ENCODE measurements around the gene MYH8.

MYH8 gene

DNA sequence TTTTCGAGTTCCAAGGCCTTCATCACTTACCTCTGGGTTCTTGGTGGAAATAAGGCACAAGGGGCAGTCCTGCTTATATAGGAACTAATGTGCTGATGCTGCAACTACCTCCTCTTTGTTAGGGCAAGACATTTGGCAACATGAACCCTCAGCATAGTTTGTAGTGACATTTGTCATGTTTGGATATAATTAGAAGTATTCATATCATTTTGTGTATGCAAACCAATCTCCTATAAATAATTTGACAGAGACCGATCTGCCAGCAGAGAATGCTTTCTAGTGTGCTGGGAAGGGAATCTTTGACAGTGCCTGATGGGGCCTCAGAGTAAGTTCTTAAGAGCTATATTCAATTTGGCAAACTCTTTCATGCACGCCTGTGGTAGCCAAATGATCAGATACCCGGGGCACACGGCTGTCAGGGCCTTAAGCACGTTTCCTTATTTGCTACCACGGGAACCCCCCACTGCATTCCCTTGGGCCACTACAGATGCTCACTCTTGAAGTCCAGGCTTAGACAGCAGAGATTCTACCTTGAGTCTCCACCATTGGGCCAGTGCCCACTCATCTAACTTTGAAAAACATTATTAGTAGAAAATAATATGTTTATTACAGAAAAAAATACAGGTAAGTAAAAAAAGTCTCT, at the start of gene MYH8:
TSS of gene MYH8 (minus strand) at position 51 of the 643 bp plus-strand sequence. CDS start 1,723 bp downstream, outside the sequence.
- DNase-seq = no peak

DNA sequence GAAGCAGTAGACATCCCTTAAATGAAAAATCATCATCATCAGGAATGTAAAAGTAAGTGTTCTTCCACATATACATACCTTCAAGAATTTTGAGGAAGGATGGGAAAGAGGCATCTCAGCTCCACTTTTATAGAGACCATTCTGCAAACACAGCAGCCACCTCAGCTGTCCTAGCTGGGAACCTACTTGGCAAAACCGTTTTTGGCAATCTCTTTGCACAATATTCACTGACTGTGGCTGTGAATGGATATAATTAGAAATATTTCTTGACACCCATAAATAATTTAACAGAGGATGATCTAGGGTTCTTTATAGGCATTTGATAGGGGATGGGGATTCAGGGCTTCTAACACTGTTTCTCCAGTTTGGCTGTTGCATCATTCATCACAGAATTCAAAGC, 47.7 kb upstream of the MYH8 start, which contains the start of gene MYH4:
TSS of gene MYH4 (minus strand) at position 101 of the 400 bp plus-strand sequence. CDS start 2,814 bp downstream, outside the sequence.
- DNase-seq = no peak

DNA sequence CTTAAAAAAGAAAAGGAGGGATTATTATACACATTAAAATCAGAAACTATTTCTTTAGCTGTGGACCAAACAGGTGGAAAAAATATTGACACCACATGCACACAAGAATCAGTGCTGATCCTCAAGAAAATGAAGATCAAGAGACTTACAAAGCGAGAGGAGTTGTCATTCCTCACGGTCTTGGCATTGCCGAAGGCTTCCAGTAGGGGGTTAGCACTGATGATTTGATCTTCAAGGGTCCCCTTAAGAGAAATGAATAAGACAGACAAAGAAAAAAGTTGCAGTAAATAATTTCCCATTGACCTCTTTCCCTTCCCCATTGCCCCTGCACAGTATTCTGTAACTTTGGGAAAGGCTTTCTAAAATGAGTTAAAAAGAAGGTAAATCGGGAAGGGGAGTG, 41.7 kb upstream of the MYH8 start:
- no peak for DNase-seq

DNA sequence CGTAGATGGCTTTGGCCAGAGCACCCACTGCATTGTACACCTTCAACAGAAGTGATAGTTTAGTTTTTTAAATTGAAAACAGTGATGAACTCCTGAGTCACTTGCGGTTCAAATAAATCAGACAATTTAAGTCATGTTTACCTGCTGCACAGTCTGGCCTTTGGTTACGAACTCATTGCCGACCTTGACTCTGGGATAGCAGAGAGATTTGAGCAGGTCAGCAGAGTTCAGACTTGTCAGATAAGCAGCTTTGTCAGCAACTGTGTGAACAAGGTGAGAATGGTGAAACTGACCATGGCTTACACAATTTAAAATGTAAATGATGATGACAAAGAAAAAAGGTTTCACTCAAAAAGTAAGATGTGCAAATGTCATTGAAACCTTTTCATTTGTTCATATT, 38.3 kb upstream of the MYH8 start:
- no peak for DNase-seq

DNA sequence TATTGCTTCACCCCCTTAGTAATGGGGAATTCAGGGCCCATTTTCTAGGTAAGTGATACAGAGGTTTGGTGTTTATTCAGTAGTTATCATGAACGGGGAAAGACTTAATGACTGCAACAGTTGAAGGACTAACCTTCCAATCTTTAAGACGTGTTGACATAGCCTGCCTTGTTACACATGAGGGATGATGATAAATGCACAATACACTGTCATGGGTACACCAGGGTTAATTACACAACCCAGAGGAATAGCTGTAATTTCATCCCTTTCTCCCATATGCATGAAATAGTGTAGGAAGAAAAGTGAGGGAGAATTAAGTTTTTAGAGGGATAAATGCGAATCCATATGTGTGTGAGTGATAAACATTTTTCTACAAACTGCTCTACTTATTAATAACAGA, 37.0 kb upstream of the MYH8 start:
- DNase-seq = peak; percentile 5

DNA sequence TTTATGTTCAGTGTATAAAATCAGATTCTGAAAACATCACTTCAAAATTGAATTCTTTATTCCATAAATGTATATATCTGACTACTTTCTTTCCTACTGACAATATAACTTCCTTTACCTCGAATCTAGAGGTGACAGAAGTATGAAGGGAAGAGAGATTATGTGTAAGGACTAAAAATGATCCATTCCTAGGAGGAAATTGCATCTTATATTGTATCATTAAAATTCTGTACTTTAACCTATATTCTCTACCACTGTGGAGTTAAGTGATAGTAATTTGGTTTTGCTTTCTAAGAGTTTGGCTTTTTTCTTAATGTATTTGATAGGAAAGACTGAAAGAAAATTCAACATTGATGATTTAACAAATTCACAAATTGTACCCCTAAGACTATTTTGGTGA, 36.2 kb upstream of the MYH8 start:
- no peak for DNase-seq

DNA sequence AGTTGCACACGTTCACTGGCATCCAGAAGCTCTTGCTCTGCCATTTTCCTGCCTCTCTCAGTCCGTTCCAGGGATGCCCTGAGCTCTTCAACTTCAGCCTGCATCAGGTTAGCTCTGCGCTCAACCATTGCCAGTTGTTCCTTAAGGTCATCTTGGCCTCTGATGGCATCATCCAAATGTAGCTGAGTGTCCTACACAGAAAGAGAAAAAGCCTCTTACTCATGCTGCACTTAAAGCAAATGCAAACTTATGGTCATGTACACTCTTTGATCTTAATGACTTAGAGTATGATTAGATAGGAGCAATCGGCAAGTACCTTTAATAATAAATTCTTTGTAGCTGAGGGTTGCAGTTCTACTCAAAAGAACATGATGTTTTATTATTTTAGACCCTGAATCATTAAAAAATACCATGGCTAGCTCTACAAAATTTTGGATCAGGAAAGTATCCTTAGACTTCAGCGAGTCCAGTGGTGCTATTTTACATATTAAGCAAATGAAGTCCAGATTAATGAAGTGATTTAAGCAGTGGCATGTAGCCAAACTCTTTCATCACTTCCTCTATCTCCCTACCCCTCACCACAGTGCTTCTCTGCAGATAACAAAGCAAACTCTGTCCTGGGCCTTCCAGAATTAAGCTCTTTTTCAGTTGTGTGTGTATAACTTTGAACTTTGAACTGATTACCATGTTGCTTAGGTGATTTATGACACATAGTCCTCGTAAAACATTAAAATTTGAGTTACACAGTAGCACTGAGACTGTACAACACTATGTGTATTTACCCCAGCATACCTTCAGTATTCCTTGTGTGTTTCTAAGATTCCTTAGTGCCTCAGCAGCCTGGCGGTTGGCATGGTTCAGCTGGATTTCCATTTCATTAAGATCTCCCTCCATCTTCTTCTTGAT, 25.5 kb upstream of the MYH8 start:
- no peak for DNase-seq

DNA sequence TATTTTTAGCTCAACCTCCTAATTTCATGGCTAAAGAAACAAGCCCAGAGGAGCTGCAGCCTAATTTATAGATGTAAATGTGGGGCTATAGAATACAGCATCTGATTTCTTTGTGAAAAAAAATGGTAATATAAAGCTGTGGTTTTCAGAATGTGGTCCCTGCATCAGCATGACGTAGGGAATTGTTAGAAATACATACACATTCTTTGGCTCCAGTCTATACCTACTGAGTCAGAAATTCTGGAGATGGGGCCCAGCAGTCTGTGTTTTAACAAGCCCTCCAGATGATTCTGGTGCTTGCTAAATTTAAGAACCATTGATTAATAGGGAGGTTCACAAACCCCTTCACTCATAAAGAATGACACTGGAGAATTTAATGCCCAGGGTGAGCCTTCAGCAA, 18.1 kb upstream of the MYH8 start:
- peak; percentile 75 for DNase-seq

DNA sequence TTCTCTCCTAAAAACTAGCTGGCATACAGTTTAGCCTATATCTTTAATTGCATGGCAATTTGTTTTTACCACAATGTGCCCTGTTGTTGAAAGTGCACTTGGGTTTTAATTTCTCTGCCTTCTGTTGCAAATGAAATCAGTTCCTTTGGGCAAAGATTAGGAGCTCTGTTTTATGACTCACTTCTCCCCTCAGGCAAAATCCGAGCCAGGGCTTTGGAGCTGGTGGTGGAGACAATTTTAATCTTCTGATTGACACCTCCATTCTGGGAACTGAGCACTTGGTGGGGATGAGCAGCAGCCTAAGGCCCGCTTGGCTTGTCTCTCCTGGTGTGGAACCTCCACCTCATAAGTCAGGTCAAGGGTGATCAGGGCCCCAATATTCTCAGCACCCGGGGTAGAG, 13.3 kb upstream of the MYH8 start:
- DNase-seq = peak; percentile 4

DNA sequence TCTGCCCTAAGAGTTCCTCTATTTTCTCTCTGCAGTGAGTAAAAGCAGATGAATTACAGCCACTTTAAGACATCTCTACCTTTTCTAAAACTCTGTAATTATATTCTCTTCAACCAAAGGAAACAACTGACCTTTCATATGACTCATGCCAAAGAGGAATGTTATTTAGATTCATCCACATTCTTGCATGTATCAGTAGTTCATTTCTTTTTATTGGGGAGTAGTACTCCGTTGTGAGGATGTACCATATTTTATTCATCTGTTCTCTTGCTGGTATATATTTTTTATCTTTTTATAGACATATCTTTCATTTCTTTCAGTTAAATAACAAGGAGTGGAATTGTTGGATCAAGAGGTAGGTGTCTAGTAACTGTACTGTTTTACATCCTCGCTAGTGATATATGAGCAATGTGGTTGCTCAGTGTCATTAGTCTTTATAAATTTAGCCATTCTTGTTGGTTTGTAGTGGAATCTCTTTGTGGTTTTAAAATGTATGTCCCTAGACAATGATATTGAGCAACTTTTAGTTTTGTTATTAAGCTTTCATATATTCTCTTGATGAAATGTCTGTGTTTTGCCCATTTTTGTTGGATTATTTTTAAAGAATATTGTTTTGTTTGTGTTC, 7.8 kb upstream of the MYH8 start:
- peak; percentile 83 for DNase-seq

DNA sequence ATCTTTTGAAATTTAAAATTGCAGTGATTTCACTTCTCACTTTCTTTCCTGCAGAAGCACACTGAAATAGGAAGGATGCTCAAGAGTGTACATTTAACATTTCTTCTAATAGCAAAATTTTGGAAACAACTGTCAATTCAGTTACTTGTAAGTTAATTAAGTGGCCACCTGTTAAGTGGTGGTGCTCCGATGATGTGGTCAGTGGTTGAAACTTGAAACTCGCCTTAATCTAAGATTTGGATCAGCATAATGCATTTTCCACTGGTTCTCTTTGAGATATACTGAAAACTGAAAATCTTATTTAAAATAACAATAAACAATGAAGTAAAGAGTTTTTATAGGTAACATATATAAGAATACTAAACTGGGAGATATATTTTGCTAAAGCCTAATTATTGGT, 7.0 kb upstream of the MYH8 start:
- DNase-seq = no peak

DNA sequence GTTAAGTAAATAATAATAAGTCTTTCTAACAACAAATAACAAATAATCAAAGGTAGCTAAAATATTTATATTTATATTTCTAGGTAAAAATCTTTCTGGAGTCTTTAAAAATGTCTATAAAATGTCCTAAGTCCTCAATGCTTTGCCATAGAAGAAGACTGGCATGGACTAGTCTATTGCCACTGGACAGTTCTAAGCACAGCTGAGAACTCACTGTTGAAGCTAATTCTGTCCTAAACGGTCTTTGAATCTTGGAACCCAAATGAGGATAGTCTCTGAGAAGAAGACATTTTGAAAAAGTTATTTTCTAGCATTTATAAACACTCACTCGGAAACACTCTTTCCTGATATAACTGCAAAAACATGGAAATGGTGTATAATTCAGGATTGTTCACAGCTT, 539 bp downstream of the MYH8 start:
- DNase-seq = no peak

DNA sequence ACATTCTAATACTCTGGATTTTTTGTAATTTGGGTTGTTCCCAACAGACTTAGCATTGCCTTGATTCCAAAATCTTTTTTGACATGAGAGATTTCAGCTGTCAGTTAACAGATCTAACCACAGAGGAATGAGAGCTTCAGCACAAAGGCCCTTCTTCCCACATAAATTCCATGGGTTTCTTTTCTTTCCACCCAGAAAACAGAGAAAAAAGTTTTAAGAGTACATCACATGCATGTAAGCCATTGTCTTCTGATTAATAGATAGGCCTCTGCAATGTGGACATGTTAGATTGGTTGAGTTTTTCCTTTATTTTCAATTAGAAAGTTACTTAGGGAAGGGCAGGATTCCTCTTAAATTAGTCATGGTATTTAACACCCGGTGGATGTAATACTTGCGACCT, 939 bp downstream of the MYH8 start:
- peak; percentile 38 for DNase-seq

DNA sequence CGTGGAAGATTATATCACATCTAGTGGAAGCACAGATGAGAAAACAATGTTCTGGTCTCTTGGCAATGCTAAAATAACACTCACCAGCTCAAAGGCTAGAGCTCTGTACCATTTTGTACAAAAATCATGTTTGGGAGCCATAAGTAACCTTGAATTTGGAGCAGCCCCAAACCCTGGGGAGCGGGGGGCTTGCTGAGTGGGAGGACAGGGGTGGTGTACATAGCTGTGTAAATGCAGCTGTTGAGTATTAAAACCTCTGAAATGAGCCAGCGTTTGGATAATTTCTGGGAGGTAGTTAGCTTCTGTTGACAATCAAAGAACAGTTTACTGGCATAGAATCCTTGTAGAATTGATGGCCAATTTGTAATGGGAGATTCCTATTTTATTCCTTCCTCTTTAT, 4.3 kb downstream of the MYH8 start:
- no peak for DNase-seq

DNA sequence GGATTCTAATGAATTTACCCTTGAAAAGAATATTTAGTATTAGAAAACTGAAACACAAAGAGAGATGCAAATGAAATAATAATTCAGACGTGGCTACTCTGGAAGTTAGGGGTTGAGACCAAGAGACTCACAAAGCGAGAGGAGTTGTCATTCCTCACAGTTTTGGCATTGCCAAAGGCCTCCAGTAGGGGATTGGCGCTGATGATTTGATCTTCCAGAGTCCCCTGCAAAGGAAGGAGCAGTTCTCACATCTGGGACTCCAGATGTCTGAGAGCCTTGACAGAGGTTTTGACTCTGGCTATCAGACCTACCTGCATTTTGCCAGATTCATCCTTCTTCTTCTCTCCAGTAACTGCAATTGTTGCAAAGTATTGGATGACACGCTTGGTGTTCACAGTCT, 6.6 kb downstream of the MYH8 start:
- no peak for DNase-seq

DNA sequence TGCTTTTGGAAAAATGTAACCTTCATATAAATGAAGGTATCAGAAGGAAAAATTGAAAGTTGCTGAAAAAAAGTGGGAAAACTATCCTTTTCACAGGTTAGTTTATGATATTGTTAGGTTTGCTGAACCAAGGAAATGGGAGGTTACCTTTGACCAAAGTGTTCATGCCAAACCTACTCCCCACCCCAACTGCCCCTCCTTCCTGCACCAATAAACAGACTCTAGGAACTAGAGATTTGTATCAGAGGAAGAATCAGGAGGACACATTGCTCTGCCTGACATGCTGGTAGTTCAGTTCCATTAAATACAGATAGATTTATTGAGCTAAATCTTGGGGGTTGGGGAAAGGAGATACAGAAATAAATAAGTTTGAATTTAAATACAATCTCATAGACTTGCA, 18.2 kb downstream of the MYH8 start:
- no peak for DNase-seq

DNA sequence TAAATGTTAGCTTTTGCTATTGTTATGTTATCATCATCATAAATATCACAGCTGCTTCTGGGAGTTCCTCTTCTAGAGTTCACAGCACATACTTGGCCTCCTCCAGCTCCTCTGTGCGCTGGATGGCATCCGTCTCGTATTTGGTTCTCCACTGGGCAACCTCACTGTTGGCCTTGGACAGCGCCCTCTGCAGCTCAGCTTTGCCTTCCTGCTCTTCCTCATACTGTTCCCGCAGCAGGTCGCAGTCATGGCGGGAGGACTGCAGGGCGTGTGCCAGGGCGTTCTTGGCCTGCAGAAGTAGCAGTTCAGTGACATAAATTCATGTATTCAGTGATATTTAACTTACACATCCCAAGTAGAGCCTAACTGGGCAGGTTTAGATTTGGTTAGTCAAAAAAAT, 23.4 kb downstream of the MYH8 start:
- DNase-seq = no peak

DNA sequence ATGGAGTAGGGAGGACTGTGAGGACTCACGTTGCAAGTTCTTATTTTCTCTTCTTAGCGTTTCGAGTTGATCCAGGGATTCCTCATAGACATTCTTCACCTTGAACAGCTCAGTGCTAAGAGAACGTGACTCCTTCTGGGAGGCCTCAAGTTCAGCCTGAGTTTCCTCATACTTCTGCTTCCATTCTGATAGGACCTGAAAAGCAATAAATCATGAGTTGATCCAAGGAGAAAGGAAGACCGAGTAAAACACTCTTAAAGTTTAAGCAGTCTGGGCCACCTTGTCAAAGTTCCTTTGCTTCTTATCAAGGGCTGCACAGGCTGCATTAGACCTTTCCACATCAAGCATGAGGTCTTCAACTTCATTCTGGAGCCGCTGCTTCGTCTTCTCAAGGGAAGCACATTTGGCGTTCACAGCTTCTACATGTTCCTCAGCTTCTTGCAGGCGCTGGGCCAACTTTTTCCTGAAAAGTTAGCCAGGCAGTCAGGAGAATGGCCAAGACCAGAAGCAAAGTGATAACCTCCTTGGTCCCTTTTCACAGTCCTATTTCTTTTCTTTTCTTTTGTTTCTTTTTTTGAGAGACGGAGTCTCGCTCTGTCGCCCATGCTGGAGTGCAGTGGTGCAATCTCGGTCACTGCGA, 25.1 kb downstream of the MYH8 start:
- peak; percentile 5 for DNase-seq

DNA sequence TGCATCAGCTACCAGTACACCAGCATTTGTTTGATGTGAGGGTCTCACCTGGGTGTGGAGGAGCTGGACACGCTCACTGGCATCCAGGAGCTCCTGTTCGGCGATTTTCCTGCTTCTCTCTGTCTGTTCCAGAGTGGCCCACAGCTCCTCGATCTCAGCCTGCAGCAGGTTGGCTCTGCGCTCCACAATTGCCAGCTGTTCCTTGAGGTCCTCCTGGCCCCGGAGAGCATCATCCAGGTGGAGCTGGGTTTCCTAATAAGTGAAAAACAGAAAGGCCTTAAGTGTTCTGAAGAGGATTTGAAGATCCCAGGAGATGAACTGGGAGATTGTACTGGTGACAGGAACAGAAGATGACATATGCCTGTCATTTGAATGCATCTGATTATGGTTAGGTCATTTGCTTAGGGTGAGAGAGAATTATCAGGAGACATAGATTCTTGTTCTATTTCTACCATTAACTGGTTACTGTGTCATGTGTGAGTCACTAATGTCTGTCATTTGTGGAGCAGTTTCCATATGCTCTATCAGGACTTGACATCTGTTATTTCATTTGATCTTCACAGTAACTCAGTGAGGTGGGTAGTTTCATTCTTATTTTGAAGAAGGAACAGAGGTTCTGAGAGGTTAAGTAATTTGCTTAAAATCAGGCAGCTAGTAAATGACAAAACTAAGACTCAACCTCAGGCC, 27.4 kb downstream of the MYH8 start:
- DNase-seq = no peak

DNA sequence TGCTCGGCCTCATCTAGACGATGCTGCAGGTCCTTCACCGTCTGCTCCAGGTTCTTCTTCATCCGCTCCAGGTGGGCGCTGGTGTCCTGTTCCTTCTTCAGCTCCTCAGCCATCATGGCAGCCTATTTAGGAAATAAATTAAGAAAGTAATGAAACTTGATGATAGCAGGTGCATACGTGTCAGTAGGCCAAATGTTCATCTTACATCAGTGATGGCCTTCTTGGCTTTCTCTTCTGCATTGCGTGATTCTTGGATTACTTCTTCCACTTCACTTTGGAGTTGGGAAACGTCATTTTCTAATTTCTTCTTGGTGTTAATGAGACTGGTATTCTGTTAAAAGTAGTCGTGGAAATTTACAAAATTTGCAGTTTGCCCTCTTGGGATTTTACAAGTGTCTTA, 28.9 kb downstream of the MYH8 start:
- DNase-seq = no peak

DNA sequence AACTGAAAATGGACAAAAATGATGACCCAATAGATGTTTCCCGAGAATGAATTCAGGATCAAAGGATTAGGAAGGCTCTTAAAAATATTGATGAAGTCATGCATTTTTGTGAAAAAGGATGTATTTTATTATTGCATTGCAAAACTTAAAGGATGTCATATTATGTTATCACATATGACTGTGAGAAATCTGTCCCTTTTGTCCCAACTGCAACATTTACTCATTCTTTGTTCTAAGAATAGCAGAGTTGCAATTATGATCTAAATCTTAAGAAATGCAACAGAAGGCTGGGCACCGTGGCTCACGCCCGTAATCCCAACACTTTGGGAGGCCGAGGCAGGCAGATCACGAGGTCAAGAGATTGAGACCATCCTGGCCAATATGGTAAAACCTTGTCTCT, 35.9 kb downstream of the MYH8 start:
- DNase-seq = no peak

DNA sequence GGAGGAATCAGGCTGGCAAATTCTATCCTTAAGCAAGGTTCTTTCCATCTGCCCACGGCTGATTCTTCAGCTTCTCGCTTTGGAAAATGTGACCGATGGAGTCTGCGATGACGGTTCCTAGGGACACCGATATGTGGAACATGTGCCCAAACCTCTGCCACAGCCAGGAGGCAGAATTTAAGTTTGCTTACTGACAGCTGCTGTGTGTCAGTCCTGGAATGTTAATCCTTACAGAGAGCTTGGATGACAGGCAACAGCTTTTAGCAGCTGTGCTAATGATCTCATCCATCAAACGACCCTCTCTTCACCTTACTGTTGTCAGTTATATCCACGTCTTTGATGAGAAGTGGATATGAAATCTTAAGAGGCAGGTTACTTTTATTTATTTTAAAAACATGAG, 37.6 kb downstream of the MYH8 start:
- peak; percentile 59 for DNase-seq

Data from fibroblast of upper back skin (primary cell).